ENCODE data around the gene PTPRD.
A peak's percentile ranks its signal among the peaks of the same experiment; 100 is the strongest.
"Not testable (repeated sequence)": the region's sequence is repeated elsewhere in the genome, so short reads cannot be mapped to it uniquely, and the experiment has no call there.

PTPRD gene

DNA sequence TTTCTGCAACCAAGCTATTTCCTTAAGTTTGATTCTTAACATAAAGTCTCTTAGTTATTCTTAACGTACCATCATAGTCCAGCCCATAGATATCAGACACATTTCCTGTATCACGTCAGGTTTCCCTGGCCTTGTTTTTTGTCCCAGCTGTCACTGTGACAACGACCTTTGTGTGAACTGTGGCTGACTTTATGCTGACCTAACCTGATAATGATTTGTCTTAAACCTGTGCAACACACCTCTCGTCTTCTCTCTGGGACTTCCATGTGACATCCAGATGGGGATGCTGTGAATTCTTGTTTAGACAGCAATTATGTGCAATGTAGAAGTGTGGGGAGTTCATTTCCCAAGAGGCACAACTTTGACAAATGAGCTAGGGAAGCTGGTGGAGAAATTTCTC lies 662.8 kb downstream of the PTPRD start:
- DNase-seq, result no peak

DNA sequence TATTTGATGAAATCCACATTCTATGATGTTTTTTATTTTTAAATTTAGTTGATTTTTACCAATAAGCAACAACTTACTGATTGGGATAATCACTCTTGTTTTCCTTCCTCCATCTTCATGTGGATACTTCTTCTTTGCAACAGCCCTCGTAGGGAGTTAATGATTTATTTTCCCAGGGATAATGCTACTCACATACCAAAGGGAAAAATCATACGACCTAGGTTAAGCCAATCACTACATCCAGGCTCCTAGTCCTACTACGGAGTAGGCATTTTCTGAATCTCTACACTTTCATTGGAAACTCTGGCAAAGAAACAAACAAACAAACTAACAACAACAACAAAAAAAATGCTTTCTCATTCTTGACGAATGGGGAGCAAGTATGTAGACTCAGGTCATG lies 663.4 kb downstream of the PTPRD start:
- DNase-seq, result no peak

DNA sequence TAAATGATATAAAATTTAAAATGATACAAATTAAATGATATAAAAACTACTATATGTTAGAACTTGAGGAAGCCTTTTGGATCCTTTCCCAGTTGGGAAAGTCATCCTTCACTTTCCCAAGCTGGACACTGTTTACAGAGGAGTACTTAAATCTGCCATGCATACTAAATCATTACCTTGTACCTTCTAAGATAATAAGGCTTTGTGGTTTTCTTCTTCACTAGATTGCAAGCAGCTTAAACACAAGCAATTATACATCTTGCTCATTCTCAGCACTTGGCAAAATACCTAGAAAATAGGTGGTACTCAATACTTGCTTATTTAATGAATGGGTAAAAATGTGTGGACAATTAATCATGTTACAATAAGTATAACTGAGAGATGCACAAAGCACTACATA lies 666.8 kb downstream of the PTPRD start:
- DNase-seq, result no peak

DNA sequence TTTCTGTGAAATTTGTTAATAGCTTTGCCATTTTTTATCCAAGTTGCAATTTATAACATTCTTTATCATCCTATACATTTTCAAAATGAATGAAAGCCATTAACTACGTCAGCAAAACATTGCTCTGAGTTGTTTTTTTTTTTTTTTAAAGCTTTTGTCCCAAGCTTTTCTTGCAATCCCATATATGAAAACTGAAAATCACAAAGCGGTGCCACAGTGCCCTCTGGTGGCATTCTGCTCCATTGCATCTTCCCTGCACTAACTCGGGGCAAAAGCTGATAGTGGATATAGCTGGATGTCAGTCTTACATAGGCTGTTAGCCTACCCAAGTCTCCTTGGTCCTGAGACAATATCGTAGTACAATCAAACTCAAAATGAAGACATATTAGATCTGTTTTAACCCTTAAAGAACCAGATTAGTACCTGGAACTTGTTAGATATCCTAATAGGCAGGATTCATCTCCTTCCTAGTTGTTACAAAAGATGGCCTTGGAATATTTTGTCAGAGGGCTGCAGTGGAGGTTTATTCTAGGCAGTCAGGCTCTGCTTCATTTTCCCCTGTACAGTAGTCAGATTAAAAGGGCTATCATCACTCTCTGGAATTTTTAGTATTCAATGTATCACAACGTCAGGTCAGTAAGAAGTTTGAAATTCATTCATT lies 669.9 kb downstream of the PTPRD start:
- peak; percentile 23 to 43 for DNase-seq

DNA sequence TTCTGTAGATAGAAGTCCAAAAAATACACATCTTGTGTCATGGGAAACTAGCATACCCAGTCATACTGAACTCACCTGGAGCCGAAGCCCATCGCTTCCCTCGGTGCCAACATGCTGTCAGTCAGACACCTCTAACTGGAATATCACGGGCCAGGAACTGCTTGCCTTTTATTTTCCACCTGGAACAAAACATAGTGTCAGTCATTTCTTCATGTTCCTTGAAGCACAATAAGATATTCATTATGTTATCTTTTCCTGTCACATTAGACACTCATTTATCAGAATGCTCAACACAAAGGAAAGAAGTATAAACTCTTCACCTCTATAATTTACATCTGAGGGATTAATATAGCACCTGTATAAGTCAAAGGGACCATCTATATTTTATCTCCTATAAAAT lies 674.4 kb downstream of the PTPRD start:
- DNase-seq, result no peak

DNA sequence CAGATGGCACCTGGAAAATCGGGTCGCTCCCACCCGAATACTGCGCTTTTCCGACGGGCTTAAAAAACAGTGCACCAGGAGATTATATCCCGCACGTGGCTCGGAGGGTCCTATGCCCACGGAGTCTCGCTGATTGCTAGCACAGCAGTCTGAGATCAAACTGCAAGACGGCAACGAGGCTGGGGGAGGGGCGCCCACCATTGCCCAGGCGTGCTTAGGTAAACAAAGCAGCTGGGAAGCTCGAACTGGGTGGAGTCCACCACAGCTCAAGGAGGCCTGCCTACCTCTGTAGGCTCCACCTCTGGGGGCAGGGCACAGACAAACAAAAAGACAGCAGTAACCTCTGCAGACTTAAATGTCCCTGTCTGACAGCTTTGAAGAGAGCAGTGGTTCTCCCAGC lies 681.3 kb downstream of the PTPRD start:
- not testable (repeated sequence) for DNase-seq

DNA sequence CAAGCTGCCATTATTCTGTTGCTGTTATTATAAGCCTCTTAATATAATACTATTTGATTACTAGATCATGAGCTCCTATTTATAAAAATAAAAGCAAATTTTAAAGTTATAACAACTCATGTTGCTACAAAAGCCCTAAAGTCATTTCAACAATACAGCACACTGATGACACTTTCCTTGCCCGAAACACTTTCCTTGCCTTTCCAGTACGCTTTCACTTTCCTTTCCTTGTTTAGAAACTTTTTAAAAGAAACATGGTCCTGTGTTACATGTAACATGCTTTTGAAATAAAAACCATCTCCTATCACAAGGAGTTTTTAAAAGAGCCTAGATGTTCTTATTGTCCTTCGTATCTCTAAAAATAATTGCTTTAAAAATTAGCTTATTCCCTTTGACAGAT lies 688.4 kb downstream of the PTPRD start:
- DNase-seq, result no peak

DNA sequence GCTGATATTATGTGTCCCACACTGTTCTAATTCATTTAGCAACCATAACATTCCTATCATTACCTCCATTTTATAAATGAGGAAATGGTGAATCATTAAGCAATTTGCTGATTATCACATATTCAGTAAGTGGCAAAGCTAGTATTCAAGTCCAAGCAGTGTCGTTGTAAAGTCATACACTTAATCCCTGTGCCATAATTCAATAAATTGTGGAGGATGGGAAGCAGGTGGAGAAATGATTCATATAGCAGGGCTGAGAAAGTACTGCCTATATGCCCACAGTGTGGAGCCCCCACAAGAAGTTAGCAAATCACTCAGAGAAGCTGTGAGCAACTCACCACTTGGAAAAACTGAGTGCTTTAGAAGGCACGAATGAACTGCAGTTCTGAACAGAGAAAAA lies 691.0 kb downstream of the PTPRD start:
- no peak for DNase-seq

DNA sequence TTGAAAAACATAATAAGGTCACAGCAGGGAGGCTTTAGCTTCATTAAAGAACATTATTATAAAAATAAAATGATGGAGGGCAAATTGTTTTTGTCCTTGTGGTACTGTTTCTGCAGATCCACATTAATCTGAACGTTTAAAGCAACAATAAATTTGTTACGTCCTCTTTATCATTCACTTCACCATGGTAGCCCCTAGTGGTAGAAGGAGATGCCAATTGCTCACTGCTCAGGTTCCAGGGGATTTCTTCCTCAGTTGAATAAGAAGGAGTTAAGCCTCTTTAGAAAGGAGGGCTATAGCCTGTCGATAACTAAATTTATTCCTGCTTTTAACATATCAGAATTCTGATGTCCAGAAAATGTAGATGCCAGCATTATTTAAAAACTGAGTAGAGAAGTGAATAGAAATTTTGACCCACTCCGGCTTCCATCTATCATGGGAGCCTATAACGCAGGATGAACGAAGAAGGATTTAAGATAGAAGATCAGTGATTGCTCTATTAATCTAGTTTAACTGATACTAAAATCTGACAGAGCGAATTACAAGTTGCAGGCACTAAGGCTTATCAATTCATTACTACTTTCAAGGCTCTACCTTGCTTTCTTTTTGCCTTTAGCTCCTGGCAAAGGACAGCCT lies 692.3 kb downstream of the PTPRD start:
- no peak for DNase-seq

DNA sequence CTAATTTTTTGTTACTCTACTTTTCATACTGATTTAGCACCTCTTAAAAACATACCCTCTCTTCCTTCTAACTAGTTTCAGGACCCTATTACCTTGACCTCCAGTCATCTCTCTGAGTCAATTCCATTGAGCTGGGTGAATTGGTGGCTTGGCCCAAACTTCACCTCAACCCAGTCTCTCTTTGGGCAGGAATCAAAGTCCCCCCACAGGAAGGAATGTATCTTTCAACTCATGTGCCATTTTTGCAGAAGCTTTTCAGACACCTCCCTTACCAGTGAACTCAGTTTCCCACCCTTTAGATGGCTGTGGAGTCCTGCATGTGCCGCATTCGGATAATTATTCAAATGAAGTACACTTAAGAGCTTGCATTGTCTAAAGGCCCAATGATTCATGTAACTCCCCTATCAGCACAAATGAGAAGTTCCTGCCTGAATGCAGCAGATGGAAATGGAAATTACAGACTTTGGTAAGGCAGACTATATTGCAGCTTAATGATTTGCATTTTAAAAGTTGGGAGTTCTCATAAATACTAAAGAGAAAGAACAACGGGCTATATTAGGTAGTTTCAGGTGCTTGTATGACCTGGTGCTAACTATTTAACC lies 693.5 kb downstream of the PTPRD start:
- no peak for DNase-seq

DNA sequence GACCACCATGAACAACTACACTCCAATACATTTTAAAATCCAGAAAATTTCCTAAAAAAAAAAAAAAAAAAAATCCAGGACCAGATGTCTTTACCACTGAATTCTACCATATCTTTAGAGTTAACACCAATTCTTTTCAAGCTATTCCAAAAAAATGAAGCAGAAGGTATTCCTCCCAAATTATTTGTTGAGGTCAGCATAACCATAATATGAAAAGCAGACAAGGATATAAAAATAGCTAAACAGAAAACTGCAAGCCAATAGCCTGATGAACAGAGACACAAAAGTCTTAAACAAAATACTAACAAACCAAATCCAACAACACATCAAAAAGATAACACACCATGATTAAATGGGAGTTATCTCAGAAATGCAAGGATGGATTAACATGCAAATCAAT lies 695.4 kb downstream of the PTPRD start:
- no peak for DNase-seq

DNA sequence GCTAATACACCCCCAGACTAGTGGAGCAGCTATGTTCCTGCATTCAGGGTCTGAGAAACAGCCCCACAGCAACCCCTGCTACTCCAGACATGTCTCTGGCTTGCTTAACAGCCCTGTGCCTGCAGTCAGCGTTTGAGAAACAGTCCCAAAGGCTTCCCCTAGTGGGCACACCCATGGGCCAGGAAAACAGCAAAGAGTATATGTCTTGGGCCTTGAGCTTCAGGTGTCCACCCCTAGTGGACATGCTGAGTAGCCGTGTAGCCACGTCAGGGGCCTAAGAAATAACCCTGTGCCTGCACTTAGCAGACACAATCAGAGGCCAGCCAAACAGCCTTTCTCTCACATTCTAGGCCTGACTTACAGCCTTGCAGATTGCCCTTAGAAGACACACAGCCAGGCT lies 698.6 kb downstream of the PTPRD start:
- no peak for DNase-seq

DNA sequence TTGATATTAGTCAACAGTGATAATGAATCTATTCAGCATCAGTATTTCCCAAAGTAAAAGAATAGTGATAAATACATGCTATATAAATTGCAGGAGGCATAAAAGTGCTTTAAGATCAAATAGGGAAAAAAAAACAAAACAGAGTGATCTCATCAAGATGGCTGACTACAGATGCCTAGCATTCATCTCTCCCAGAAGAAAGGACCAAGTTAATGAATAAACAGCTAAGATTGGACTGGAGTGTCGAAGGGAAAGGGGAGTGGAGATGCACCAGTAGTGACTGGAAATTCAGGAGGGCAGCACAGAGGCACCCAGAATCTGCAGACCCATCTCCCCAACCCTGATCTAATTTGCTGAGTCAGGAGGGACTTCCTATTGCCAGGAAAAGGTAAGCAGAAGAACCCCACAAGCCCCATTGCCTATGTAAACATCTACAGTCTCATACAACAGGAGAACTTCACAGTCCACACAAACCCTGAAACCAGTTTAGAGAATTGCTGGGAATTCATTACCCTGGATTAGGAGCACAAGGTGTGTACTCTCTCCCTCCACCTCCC lies 699.4 kb downstream of the PTPRD start:
- DNase-seq, result no peak

DNA sequence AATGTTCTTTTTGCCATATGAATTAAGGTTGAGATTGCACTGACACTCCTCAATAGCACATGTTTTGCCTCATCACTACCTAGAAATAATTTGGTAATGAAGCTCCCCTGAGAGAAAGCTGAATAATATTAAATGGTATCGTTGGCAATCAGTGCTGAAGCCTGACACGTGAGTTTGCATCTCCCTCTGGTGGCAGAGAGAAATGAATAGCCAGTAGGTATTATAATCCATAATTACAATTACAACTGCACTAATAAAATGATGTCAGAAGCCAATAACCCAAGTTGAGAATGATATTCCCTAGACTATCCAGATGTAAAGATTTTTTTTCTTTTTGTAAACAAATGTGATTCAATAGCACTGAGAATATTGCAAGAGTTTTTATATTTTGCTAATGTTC lies 700.3 kb downstream of the PTPRD start:
- DNase-seq, result no peak

DNA sequence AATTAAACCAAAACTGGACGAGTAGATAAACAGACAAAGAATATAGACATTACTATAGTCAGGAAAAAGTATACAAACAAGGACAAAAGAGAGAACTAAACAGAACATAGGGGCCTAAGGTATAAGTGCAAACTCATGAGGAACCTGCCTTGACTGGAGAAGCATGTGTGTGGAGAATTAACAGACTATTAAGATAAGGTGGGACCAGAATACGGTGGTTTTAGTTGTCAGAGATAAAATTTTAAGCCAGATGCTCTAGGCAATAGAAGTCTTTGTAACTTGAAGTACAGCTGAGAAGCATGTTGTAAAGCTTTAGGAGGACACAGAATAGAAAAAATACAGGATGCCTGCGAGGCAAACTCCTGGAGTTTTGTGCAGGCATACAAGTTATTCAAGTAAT lies 707.1 kb downstream of the PTPRD start:
- no peak for DNase-seq

DNA sequence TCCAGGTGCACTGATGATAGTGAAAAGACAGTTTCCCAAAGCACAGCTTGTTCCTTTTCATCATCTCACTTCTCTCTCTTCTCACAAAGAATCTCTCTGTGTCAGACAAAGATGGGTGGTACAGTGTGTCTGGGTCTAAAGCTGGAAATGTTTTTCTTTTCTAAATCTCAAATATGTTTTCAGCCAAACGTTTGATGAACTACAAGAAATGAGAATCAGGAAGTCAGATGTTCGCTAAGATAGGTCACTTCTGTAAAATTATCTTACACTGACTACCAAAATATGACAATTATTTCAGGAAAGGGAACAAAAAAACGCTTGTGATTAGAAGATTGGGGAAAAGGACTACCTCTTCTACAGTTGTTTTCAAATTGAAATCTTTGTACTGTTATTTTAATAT lies 708.8 kb downstream of the PTPRD start:
- no peak for DNase-seq

DNA sequence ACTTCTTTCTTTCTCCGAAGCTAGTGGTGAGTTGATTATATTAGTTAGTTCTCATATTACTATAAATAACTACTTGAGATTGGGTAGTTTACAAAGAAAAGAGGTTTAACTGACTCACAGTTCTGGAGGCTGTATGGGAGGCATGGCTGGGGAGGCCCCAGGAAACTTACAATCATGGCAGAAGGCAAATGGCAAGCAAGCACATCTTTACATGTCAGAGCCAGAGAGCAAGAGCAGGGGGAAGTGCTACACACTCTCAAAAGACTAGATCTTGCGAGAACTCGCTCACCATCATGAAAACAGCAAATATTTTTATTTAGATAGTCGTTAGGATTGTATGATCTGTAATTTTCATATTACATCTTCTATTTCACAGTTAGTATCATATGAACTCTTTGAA lies 711.2 kb downstream of the PTPRD start:
- DNase-seq, result no peak

DNA sequence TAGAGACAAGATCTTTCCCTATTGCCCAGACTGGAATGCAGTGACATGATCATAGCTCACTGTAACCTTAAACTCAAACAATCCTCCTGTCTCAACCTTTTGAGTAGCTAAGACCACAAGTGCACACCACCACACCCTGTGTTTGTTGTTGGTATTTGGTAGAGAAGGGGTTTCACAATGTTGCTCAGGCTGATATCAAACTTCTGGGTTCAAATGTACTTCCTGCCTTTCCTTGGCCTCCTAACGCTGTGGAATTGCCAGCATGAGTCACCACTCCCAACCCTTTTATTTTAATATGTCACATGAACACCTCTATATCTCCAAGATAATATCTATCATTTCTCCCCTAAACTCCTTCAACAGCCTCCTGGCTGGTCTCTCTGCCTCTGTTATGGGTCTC lies 719.0 kb downstream of the PTPRD start:
- no peak for DNase-seq

DNA sequence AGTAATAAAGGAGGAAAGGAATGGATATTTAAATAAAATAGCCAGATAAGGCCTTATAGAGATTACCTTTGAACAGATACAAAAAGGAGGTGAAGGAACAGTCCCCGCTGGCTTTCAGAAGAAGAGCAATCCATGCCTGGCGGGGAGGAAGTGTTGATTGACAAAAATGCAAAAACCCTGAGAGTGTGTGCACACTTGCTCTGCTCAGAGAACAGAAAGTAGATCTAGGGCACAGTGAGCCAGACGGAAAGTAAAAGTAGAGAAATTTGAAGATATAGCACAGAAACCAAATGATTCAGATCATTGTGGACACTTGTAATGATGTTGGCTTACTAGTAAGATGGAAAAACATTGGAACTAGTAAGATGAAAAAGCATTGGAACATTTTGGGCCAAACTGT lies 720.6 kb downstream of the PTPRD start:
- DNase-seq, result no peak

DNA sequence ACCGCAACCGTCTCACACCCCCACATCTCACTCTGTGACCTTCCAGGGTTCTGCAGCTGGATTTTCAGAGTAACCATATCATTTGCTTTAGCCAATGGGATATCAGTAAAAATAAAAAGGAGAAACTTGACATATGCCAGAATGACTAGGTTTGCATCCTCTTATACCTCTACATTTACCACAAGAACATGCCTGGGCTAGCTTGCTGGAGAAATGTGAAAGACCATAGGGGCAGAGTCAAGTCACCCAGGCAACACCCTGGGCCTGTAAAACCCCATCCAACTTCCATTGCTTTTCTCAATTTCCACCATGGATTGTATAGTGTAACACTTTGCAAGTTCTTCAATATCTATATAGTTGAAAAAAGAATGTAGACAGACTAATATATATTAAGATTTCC lies 731.1 kb downstream of the PTPRD start:
- no peak for DNase-seq

DNA sequence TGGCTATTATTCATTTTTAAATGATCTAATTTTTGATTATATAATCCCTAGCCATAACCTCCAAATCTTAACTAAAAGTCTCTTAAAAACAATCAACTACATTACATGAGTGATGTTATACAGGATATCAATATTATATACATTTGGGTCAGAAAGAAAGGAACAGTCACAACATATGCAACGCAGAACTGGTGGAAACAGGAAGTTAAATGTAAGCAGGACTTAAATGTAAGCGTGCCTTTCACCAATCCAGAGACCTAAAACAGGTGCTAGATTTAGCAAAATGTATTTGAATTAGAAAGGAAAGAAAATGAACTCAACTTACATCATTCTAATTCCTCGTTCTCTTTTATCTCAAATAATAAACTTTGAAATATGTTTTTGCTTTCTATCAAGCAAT lies 738.5 kb downstream of the PTPRD start:
- no peak for DNase-seq

DNA sequence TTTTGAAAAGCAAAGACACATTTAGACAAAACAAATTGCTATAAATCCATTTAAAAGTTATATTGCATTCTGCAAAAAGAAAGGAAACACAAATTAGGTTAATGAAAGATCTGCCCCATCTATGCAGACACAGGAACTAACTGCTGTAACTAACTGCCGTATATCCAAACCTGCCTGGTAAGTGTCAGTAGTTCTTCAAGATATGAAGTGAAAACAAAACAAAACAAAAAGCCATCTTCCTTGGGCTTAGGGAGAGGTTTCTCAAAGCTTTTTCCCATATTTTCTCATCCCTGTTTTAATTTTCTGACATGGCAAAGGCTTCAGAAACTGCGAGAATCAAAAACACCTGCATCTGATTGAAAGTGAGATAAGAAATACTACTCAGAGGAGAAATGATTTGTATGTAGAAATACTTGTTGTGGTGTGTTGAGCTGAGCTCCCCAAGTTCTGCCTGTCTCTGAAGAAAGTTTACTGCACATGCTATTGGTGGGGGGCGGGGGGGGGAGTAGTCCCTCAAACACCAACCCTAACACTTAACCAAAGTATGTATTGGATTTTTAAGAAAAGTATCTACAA lies 750.5 kb downstream of the PTPRD start:
- no peak for DNase-seq

DNA sequence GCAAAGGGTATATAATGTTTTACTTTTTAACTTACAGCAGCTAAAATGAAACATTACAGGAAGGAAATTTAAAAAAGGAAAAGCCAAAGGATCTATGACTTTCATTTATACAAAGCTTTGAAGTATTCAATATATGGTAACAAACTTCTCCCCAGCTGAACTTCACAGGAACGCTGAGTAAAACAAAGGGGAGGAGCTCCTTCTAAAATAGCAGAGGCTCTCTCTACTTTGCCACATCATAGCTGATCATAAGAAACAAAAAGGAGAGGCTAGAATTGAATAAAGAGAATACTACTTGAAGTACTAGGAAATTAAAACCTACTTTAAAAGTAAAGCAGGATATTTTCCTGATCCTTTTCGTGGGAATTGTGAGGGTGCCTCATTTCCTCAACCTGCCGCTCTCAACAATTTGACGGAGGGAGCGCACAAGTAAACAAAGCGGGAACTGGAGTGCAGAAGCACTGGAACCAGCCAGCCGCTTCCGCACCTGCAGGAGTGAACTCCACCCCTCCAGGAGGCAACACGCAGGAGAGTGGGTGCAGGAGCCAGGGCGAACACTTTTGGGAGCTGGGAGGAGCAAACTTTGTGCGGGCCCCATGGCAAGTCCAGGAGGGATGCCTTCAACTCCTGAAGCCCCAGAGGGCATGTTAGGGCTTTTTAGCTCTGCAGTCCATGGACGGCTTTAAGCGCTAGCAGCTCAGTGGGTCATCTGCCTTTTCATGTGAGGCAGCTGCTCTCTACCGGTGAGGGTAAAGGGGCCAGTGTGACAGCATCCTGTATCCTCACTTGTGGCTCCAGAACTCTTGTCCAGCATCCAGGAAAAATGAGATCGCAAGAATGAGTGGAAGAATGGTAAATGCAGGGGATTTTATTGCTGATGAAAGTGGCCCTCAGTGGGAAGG lies 757.4 kb downstream of the PTPRD start:
- no peak for DNase-seq

Measured in CD4-positive, alpha-beta T cell treated with Interferon alpha-2 for 1 hour (primary cell).